ENCODE results near the gene DSCAM.

The DSCAM gene

DNA sequence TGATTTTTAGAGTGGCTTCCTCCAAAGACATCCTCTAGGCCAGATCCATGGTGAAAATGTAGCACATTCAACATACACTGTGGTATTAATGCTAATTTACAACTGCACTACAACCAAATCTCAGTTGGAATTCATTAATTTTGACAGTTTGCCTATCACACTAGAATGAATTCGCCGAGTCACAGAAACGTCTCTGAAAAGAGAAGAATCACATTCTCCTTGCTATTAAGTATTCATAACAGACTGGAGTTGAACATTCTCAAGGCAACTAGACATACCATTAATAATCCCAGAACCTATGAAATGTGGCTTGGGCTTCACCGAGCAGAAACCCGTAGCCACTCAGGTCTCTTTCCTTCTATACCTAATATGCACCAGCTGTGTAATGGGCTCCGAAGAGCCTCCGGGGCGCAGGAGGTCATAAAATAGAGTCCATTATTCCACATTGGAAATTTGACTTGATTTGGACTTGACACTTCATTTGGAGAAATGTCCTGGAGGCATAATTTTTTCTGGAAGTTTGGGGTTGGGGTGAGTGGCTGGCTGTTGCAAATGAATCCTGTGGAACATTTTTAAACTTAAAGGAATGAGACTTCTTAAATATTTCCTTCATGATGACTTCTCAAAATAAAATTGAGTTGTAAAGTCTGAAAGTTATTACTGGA is 117.1 kb downstream of the DSCAM start:
- no peak for DNase-seq (ENCODE audit: low read depth in 1 of 2, low spot score in 1 of 2)
- Histone ChIP-seq H3K27me3 (ENCODE audit: insufficient read depth, poor library complexity, severe bottlenecking) (peaks cover under 1% of the 10 kb centered on the region), H3K4me3 (replicated peaks; ENCODE audit: insufficient read depth, low read length) (no peak overlapping the region), H3K27ac (replicated peaks) (no peak overlapping the region)
- TF ChIP-seq GABPA (IDR thresholded peaks at IDR 0.05; ENCODE audit: low read depth) = no peak
- TF ChIP-seq, protein P1, sequence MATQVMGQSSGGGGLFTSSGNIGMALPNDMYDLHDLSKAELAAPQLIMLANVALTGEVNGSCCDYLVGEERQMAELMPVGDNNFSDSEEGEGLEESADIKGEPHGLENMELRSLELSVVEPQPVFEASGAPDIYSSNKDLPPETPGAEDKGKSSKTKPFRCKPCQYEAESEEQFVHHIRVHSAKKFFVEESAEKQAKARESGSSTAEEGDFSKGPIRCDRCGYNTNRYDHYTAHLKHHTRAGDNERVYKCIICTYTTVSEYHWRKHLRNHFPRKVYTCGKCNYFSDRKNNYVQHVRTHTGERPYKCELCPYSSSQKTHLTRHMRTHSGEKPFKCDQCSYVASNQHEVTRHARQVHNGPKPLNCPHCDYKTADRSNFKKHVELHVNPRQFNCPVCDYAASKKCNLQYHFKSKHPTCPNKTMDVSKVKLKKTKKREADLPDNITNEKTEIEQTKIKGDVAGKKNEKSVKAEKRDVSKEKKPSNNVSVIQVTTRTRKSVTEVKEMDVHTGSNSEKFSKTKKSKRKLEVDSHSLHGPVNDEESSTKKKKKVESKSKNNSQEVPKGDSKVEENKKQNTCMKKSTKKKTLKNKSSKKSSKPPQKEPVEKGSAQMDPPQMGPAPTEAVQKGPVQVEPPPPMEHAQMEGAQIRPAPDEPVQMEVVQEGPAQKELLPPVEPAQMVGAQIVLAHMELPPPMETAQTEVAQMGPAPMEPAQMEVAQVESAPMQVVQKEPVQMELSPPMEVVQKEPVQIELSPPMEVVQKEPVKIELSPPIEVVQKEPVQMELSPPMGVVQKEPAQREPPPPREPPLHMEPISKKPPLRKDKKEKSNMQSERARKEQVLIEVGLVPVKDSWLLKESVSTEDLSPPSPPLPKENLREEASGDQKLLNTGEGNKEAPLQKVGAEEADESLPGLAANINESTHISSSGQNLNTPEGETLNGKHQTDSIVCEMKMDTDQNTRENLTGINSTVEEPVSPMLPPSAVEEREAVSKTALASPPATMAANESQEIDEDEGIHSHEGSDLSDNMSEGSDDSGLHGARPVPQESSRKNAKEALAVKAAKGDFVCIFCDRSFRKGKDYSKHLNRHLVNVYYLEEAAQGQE (IDR thresholded peaks at IDR 0.05; ENCODE audit: insufficient replicate concordance, low read depth) = no peak
- no peak for TF ChIP-seq SPI1 (IDR thresholded peaks at IDR 0.05; ENCODE audit: borderline replicate concordance, low read depth)
- TF ChIP-seq, protein P2, sequence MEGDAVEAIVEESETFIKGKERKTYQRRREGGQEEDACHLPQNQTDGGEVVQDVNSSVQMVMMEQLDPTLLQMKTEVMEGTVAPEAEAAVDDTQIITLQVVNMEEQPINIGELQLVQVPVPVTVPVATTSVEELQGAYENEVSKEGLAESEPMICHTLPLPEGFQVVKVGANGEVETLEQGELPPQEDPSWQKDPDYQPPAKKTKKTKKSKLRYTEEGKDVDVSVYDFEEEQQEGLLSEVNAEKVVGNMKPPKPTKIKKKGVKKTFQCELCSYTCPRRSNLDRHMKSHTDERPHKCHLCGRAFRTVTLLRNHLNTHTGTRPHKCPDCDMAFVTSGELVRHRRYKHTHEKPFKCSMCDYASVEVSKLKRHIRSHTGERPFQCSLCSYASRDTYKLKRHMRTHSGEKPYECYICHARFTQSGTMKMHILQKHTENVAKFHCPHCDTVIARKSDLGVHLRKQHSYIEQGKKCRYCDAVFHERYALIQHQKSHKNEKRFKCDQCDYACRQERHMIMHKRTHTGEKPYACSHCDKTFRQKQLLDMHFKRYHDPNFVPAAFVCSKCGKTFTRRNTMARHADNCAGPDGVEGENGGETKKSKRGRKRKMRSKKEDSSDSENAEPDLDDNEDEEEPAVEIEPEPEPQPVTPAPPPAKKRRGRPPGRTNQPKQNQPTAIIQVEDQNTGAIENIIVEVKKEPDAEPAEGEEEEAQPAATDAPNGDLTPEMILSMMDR (IDR thresholded peaks at IDR 0.05; ENCODE audit: insufficient read depth, low read length) = no peak
- TF ChIP-seq POLR2AphosphoS5 (IDR thresholded peaks at IDR 0.05; ENCODE audit: low read depth) = no peak

DNA sequence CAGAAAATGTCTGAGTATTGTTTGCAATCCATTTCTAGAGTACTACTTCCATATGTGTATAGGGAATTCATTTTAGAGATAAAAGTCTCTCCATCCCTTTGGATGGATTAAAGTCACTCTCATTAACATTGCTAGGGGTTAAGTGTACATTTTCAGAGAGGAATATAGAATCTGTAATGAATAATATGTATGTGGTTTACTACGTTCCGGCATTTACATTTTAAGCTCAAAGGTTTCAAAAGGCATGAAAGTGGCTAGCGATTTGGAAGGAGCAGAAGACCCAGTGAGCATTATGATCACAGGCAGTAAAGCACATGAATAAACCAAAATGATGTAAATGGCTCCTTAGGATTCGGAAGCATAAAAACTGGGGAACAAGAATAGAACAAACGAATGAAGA is 123.0 kb downstream of the DSCAM start:
- TF ChIP-seq, protein P2 (IDR thresholded peaks at IDR 0.05; ENCODE audit: insufficient read depth, low read length) = no peak
- no peak for TF ChIP-seq GABPA (IDR thresholded peaks at IDR 0.05; ENCODE audit: low read depth)
- TF ChIP-seq POLR2AphosphoS5 (IDR thresholded peaks at IDR 0.05; ENCODE audit: low read depth) = no peak
- TF ChIP-seq, protein P1 (IDR thresholded peaks at IDR 0.05; ENCODE audit: insufficient replicate concordance, low read depth) = no peak
- no peak for TF ChIP-seq SPI1 (IDR thresholded peaks at IDR 0.05; ENCODE audit: borderline replicate concordance, low read depth)
- DNase-seq (ENCODE audit: low read depth in 1 of 2, low spot score in 1 of 2) = no peak
- Histone ChIP-seq H3K4me3 (replicated peaks; ENCODE audit: insufficient read depth, low read length) (no peak overlapping the region), H3K27me3 (ENCODE audit: insufficient read depth, poor library complexity, severe bottlenecking) (no peaks in the 10 kb centered on the region), H3K27ac (replicated peaks) (no peak overlapping the region)

DNA sequence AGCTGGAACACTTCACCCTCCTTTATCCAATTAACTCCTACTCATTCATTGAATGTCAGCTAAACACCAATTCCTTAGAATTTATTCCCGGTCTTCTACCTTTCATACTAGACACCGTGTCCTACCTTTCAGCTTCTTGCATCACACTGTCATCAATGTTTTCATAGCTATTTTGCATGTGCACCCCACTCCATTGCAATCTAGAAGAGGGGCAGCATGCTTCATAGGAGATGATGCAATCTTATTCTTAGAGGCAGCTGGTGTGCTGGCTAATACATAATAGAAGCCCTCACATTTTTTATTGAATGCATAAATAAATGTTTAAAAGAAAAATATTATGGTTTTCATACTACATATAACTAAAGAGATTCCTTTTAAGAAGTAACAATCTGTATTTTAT is 123.6 kb downstream of the DSCAM start:
- no peak for DNase-seq (ENCODE audit: low read depth in 1 of 2, low spot score in 1 of 2)
- H3K27ac ChIP-seq (replicated peaks) = no peak overlapping the region
- TF ChIP-seq, protein P2 (IDR thresholded peaks at IDR 0.05; ENCODE audit: insufficient read depth, low read length) = no peak
- TF ChIP-seq, protein P1 (IDR thresholded peaks at IDR 0.05; ENCODE audit: insufficient replicate concordance, low read depth) = no peak
- TF ChIP-seq SPI1 (IDR thresholded peaks at IDR 0.05; ENCODE audit: borderline replicate concordance, low read depth) = no peak
- TF ChIP-seq GABPA (IDR thresholded peaks at IDR 0.05; ENCODE audit: low read depth) = no peak
- no peak for TF ChIP-seq POLR2AphosphoS5 (IDR thresholded peaks at IDR 0.05; ENCODE audit: low read depth)
- H3K4me3 ChIP-seq (replicated peaks; ENCODE audit: insufficient read depth, low read length) = no peak overlapping the region
- no peaks in the 10 kb centered on the region for H3K27me3 ChIP-seq (ENCODE audit: insufficient read depth, poor library complexity, severe bottlenecking)
